Measurements from ENCODE around the gene FRMPD1.
"Not testable (repeated sequence)": the region's sequence is repeated elsewhere in the genome, so short reads cannot be mapped to it uniquely, and the experiment has no call there.

FRMPD1 gene

GRCh38 chr9:37747271-37747753 is 96.6 kb downstream of the FRMPD1 start:
- in situ Hi-C loops (cut with MboI; ENCODE audit: low sequenced_read_pairs, unreplicated experiment): loop anchor here (25.0 kb wide), 1 partner anchor 615 kb away; no protein-coding TSS in a partner anchor
- peak; percentile 87 for DNase-seq (ENCODE audit: low spot score)
- TF ChIP-seq, protein P1, sequence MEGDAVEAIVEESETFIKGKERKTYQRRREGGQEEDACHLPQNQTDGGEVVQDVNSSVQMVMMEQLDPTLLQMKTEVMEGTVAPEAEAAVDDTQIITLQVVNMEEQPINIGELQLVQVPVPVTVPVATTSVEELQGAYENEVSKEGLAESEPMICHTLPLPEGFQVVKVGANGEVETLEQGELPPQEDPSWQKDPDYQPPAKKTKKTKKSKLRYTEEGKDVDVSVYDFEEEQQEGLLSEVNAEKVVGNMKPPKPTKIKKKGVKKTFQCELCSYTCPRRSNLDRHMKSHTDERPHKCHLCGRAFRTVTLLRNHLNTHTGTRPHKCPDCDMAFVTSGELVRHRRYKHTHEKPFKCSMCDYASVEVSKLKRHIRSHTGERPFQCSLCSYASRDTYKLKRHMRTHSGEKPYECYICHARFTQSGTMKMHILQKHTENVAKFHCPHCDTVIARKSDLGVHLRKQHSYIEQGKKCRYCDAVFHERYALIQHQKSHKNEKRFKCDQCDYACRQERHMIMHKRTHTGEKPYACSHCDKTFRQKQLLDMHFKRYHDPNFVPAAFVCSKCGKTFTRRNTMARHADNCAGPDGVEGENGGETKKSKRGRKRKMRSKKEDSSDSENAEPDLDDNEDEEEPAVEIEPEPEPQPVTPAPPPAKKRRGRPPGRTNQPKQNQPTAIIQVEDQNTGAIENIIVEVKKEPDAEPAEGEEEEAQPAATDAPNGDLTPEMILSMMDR (IDR thresholded peaks at IDR 0.05; ENCODE audit: borderline replicate concordance, control extremely low read depth, extremely low read depth, insufficient read depth, missing control alignments): peak; percentile 85

GRCh38 chr9:37749129-37749528 is 98.4 kb downstream of the FRMPD1 start:
- in situ Hi-C loops (cut with MboI; ENCODE audit: low sequenced_read_pairs, unreplicated experiment): loop anchor here (25.0 kb wide), 1 partner anchor 613 kb away; no protein-coding TSS in a partner anchor
- DNase-seq (ENCODE audit: low spot score): no peak
- TF ChIP-seq, protein P1 (IDR thresholded peaks at IDR 0.05; ENCODE audit: borderline replicate concordance, control extremely low read depth, extremely low read depth, insufficient read depth, missing control alignments): no peak

- TF ChIP-seq, protein P1 (IDR thresholded peaks at IDR 0.05; ENCODE audit: borderline replicate concordance, control extremely low read depth, extremely low read depth, insufficient read depth, missing control alignments): no peak
- in situ Hi-C loops (cut with MboI; ENCODE audit: low sequenced_read_pairs, unreplicated experiment): no loop called here
- DNase-seq (ENCODE audit: low spot score): no peak
These were observed 100.4 kb downstream of the FRMPD1 start for GRCh38 chr9:37751186-37751585.

DNA sequence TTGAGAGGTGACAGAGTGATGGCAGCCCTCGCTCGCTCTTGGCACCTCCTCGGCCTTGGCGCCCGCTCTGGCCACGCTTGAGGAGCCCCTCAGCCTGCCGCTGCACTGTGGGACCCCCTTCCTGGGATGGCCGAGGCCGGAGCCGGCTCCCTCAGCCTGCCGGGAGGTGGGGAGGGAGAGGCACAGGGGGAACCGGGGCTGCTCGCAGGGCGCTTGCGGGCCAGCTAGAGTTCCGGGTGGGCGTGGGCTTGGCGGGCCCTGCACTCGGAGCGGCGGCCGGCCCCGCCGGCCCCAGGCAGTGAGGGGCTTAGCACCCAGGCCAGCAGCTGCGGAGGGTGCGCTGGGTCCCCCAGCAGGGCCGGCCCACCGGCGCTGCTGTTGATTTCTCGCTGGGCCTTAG is 101.0 kb downstream of the FRMPD1 start:
- in situ Hi-C loops (cut with MboI; ENCODE audit: low sequenced_read_pairs, unreplicated experiment): not testable (repeated sequence)

GRCh38 chr9:37752112-37752511 is 101.4 kb downstream of the FRMPD1 start:
- in situ Hi-C loops (cut with MboI; ENCODE audit: low sequenced_read_pairs, unreplicated experiment): not testable (repeated sequence)

More for the DNA sequence above, 101.0 kb downstream of the FRMPD1 start:
- not testable (repeated sequence) for DNase-seq (ENCODE audit: low spot score)

GRCh38 chr9:37752642-37753488 is 102.1 kb downstream of the FRMPD1 start:
- TF ChIP-seq, protein P1 (IDR thresholded peaks at IDR 0.05; ENCODE audit: borderline replicate concordance, control extremely low read depth, extremely low read depth, insufficient read depth, missing control alignments): no peak
- in situ Hi-C loops (cut with MboI; ENCODE audit: low sequenced_read_pairs, unreplicated experiment): no loop called here
- DNase-seq (ENCODE audit: low spot score): no peak

More at GRCh38 chr9:37752112-37752511, 101.4 kb downstream of the FRMPD1 start:
- not testable (repeated sequence) for DNase-seq (ENCODE audit: low spot score)

GRCh38 chr9:37753489-37754190 is 102.9 kb downstream of the FRMPD1 start, which contains the start of gene TRMT10B:
Gene TRMT10B (plus strand): TSS chr9:37753805. CDS start chr9:37761932, 8,127 bp downstream.
- TF ChIP-seq, protein P1 (IDR thresholded peaks at IDR 0.05; ENCODE audit: borderline replicate concordance, control extremely low read depth, extremely low read depth, insufficient read depth, missing control alignments): no peak
- in situ Hi-C loops (cut with MboI; ENCODE audit: low sequenced_read_pairs, unreplicated experiment): no loop called here
- DNase-seq (ENCODE audit: low spot score): peak; percentile 92

Measured in GM13976 (cell line).